Left cardiac atrium (tissue), 4 donors: ENCODE results near the gene COL20A1. TPM values are rescaled to one million over a fixed set of nuclear protein-coding genes. Genes with fewer than 3 reads are reported as not detected.

ENCODE experiments used
- ATAC-seq, 2 donors: fragments of 200-7000 bp; cut with Tn5 transposase; one replicate each; pipeline ENCODE4 v1.9.1; 2020; ENCODE audit warnings: mild to moderate bottlenecking in 2 of 2, moderate library complexity in 2 of 2
- DNase-seq: peaks from one replicate; pipeline ENCODE4 v3.0.0-alpha.2; 2020
- intact Hi-C, 2 donors: fragments of 100-400 bp; cut with DNase I; formaldehyde crosslinking; loops; one replicate each; pipeline versions ENCODE4 v1.14.1 to v1.15.1; 2022 to 2023
- total RNA-seq, 2 donors: library from RNA; stranded (reverse); fragmentation: NEBNext Ultra II Directional; extraction: Animal tissue kit (Norgen Biotek cat#: 25700); gene quantifications; one replicate each; pipeline ENCODE4 v1.2.1, GENCODE V29; 2021
- donor health status: DM: no; HTN: yes; CAD: no.
- donor health status: DM: no; HTN: yes; CAD: no; lungs with severe emphysema.
- donor health status: DM: yes; HTN: yes; CAD: no.
- donor health status: Dilated cardiomyopathy.

Gene COL20A1
- total RNA-seq, 2 donors from 2014 or later, result not detected

DNA sequence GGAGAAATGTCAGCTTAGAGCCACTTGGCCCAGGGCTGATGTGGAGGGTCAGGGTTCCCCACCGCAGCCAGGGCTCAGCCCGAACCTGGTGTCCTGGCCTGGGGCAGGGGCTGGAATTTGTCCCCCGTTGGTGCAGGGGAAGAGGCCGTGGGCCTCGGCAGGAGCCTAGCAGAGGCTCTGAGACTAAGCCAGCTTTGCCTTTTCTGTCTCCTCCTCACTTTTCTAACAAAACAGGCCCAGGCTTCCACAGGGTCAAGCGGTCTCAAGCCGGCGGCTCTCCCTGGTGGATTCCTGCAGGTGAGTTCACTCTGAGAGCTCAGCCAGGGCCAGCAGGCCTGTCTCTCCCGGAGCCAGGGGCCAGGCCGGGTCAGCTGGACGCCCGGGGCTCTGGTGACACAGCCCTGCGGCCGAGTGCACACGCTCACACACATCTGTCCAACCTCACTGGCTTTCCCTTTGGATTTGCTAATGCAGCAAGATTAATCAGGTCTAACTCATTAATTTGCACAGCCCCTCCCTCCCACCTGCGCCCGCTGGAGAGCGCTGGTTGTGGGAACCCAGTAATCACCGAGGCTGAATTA is 71.1 kb downstream of the COL20A1 start:
- DNase-seq, result no peak
- intact Hi-C loops, result no loop called here
- no peak for ATAC-seq

DNA sequence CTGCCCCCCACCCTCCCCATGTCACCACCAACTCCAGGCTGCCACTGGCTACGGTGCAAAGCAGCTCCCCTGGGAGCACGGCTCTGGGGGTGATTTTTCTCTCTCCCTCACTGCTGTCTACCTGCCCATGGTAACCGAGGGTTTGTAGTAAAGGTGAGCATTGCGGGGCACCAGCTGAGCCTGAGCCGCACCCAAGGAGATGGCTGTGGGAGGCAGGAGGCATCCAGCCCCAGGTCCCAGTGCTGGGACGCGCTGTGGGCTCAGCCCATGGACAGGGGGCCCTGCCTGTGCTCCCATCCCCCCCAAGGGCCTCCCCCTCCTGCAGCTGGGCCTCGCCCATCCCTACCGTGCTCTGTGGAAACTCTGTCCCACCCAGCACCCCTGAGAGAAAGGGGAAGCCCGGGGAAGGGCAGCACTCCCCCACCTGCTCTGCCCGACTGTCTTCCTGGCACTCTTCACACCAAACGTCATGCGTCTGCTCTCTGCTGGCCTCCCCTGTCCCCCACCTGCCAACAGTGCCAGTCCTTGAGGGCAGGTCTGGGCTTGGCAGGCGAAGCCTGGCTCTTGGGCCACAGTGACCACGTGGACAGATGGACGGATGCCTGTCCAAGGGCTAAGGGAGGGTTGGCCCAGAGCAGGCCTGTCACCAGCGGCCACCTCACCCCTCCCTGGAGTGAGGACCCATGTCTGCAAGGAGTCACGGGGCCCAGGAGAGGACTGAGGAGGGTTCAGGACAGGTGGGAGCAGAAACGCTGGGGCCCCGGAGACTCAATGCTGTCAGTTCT is 72.0 kb downstream of the COL20A1 start:
- intact Hi-C loops, result no loop called here
- DNase-seq, result no peak
- no peak for ATAC-seq

DNA sequence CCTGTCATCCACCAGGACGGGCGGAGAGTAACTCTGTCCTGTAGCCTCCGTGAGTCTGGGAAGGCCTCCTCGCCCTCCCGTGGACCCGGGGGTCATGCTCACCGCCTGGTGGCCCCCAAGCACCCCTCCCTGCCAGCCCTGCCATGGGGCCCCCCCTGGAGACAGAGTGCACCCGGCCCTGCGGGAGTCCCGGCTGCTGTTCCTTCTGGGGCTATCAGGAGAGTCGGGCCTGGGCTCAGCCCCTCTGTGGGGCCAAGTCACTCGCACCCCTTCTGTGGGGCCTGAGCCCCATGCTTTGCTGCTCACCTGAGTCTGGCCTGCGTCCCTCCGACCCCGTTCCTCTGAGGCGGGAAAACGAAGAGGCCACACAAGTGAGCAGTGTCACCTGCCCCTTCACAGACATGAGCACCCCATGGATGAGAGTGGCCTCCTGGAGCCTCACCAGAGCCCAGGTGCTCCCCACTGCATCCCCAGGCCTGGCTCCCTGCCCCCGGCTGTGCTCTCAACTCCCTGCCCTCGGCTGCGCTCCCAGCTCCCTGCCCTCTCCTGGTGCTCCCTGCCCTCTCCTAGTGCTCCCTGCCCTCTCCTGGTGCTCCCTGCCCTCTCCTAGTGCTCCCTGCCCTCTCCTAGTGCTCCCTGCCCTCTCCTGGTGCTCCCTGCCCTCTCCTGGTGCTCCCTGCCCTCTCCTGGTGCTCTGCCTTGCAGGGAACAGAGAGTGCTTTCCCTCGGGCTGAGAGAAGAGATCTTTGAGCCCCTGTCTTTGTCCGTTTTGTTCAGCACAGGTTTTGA is 72.8 kb downstream of the COL20A1 start:
- intact Hi-C loops, result no loop called here
- ATAC-seq, result no peak
- DNase-seq, result no peak

DNA sequence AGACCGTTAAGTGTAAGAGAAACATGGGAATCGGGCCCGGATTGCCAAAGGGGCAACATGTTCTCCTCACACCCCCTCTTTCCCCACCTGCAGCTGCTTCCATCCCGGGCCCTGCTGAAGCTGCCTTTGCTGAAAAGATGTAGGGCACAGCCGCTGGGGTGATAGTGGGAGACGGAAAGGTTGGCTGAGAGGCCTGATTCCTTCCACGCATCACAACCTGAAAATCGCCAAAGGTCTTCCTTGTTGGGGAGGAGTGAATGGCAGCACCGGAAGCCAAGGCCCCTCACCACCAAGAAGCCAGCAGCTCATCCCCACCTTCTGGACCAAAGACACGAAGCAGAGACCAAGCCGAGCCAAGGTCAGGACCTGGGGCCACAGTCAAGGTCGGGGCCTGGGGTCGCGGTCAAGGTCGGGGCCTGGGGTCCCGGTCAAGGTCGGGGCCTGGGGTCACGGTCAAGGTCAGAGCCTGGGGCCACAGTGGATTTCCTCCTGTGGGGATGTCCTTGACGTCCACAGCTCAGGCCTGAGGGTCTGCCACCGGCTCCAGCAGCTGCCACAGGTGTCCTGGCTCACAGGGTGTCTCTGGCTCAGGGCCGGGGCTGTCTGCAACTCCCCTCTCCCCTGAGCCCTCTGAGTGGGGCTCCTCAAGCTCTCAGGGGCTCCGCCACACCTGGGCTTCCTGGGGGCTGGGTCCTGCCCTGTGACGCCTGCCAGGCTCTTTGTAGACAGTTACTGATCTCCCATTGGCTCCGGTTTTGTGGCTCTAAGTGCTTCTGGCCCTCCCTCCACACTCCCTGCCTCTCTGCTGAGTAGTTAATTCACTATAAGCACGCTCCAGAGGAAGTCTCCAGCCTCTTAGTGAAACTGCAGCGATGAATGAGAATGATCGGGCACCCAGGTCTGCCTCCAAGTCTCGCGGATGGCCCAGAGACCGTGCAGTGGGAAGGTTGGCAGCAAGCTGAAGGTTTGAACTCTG is 73.7 kb downstream of the COL20A1 start:
- ATAC-seq (no peak), DNase-seq (no peak)
- intact Hi-C loops, result no loop called here

DNA sequence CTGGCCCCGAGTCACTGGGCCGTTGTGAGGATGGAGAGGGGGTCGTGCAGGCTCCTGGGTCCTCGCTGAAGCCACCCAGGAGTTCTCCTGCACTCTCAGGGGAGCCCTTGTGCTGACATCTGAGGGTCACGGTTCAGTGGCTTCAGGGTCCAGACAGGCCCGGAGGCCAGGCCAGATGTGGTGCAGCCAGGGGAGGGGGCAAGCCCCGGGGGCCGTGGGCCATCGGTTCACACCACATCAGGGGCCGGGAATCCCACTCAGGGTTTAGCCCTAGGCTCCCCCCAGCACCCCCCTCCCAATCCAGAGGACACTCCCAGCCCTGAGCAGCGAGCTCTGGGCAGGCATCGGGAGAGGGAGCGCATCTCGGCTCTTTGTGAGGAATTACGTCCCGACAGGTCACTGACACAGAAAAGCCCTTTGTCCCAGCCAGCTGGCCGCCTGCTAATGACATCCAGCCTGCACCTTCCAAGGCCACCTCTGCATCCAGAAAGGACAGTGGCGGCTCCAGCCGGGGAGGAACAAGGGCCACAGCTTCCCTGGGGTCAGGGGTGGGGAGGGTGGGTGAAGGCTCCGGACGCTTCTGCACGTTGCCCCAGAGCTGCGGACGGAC is 74.6 kb downstream of the COL20A1 start:
- intact Hi-C loops, result no loop called here
- no peak for ATAC-seq

DNA sequence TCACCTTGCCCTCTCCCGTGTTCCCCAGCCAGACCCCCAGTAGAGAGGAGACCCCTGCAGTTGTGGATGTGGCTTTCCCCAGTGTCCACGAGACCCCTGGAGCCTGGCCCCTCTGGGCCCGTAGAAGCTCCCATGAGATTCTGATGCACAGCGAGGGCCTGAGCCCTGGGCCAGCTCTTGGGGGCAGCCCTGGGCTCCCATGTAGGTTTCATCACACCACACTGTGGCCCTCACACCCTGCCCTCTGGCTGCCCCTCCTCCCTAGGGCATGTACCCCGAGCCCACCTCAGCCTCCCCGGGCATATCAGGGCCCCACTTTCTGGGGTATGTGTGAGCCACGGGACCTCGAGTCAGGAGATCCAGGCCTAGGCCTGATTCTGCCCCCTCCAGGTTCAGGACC is 75.2 kb downstream of the COL20A1 start:
- no peak for ATAC-seq
- intact Hi-C loops, result no loop called here
- no peak for DNase-seq

More for the DNA sequence above, 74.6 kb downstream of the COL20A1 start:
- no peak for DNase-seq

DNA sequence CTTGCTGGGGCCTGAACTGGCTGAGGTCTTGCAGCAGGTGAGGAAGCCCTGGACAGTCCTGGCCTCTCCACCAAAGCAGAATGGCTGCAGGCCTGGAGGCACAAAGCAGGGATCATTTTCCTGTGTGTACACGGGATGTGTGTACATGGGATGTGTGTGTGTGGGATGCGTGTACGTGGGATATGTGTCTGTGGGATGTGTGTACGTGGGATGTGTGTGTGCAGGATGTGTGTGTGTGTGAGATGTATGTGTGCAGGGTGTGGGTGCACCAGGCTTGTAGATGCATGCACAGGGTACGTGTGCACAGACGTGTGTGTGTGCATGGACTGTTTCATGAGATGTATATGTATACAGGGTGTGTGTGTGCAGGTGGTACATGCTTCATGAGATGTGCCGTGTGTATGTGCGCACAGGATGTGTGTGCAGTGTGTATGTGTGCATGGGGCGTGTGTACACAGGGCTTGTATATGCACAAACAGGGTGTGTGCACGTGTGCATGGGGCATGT is 76.1 kb downstream of the COL20A1 start:
- ATAC-seq (no peak), DNase-seq (no peak)
- intact Hi-C loops, result no loop called here

DNA sequence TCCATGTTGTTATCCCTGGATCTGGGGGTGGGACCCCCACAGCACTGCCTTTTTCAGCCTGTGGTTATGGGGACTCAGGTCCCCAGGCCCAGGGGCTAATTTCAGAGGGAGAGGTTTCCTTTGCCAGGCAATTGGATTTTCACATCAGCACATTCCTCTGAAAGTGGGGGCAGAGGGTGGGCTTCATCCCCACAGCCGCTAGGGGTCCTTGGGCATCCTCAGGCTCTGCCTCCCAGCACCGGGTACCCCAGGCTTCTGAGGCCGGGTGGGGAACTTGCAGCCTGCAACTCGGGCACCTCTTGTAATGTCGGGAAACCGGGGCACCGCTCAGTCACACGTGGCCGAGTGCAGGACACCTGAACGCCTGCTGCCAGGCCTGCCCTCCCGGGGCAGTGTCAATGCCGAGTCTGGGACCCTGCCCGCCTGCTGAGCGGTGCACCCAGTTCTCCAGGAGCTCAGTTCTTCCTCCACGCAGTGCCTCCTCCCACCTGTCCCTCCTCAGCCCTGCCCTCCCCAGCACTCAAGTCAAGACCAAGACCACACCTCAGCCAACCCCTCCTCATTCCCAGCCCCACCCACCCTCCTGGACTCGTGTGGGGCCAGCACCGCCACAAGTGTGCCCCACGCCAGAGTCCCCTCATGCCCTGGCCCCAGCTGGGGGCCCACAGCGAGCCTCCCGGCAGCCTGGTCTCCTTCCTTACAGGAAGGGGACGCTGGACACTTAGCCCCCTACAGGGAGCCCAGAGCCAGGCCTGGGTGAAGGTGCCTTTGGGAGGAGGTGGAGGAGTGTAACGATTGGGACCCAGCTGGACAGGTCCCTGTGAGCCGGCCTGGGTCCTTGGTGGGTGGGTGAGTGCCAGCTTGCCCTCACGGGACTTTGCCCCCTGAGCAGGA is 77.0 kb downstream of the COL20A1 start:
- intact Hi-C loops, result loop anchor here in 1 of 2 donors (2.0 kb wide), 1 partner anchor 49 kb away; no protein-coding TSS in a partner anchor
- DNase-seq, result no peak

DNA sequence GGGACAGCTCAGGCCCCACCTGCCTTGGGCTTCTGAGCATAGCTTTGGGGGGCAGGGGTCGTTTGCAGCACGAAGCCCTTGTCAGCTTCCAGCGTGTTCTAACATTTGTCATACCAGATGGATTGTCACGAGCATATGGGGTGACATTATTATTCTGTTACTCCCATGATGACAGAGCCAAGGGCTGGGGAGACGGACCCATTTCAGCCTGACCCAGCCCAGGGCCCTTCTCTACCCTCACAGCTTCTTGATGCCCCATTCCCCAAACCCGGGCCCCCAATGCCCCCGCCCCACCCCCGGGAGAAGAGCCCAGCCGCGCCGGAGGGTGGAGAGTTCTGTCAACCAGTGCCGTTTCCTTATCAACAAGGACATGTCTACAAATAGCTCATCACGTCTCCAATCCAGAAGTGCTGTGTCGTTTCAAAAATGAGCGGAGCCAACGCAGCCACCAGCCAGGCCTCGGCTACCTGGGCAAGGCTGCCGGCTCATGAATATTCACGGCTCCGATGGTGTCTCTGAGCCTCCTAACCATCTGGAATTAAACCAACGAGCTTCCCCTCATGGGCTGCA is 77.7 kb downstream of the COL20A1 start:
- ATAC-seq (peak; percentile 51 to 63), DNase-seq (no peak)
- intact Hi-C loops, result loop anchor here in 1 of 2 donors (2.0 kb wide), 1 partner anchor 50 kb away; no protein-coding TSS in a partner anchor

More for the DNA sequence above, 77.0 kb downstream of the COL20A1 start:
- no peak for ATAC-seq

DNA sequence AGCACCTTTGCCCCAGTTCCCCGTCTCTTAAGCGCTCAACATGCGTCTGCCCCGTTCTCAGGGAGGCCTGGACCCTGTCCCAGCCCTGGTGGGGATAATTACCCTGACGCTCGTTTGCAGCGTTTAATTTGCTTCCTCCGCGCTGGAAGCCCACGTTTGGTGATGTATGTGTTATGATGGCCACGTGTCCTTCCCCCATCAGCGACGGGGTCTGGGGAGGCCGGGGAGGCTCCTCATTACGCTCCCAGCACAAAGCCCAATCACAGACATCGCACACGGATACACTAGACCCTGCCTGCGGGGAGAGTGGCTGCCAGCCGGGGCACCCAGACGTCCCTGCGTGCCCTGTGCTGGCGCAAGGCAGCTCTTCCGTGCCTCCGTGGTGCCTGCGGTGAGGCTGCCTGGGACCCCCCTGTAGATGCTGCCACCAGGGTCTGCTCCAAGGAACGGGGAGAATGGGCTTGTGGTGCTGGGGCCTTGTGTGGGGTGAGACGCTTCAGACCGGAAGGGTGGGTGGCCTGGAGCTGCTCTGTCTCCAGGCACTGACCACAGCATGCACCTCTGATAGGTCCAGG is 78.4 kb downstream of the COL20A1 start:
- ATAC-seq (no peak), DNase-seq (no peak)
- intact Hi-C loops, result loop anchor here in 1 of 2 donors (2.0 kb wide), 1 partner anchor 51 kb away; no protein-coding TSS in a partner anchor

DNA sequence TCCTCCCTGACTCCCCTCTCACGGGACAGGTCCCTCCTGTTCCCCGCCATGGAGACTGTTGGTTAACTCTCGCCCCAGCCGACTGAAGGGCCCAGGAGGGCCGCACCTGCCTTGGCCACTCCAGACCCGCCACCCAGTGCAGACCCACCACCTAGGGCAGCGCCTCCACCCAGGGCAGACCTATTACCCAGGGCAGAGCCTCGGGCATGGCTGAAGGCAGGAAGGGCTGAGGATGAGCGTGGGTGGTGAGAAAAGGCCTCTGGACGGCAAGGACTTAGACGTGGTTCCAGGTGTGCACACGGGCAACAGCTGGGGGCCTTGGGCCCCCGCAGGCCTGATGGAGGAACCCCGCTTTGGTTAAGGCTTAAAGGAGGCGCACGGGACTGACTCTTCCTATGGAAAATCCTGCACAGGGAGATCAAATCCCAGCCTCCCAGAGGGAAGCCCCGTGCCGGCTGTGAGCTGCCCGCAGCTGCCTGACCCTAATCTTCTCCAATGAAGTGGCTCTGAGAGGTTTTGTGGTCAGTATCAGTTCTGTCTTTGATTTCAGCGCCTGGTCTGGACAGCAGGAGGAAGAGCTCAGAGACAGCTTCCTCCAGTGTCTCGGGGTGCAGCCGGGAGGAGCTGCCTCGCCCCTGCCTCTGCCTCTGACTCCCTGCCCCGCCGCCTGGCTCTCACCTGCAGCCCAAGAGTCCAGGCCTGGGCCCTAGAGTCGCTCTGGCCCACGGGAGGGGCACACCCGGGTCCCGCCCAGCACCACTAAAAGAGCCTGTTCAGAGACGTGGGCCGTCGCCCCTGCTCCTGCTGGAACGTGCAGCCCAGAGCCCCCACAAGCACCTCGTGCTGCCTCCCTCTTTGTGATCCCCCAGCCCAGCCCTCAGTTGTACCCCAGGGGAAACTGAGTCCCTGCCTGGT is 80.2 kb downstream of the COL20A1 start:
- no peak for DNase-seq
- peak; percentile 28 to 35 for ATAC-seq
- intact Hi-C loops, result no loop called here

DNA sequence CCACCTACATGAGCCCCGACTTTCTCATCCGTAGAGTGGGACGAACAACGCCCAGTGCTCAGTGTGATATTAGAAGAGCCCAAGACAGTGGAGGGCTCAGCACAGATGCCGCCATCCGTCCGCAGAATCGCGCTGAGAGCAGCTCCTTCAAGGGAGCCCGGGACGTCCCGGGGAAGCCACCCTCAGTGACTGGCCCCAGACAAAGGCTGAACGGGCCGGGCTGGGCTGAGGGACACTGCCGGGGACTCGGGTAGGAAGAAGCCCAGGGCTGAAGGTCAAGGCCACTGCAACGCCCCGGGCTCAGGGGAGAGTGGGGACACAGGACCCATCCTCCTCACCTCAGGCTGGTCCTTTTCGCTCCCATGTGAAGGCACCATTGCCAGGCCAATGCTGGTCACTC is 81.0 kb downstream of the COL20A1 start:
- ATAC-seq, result no peak
- no peak for DNase-seq
- intact Hi-C loops, result no loop called here

DNA sequence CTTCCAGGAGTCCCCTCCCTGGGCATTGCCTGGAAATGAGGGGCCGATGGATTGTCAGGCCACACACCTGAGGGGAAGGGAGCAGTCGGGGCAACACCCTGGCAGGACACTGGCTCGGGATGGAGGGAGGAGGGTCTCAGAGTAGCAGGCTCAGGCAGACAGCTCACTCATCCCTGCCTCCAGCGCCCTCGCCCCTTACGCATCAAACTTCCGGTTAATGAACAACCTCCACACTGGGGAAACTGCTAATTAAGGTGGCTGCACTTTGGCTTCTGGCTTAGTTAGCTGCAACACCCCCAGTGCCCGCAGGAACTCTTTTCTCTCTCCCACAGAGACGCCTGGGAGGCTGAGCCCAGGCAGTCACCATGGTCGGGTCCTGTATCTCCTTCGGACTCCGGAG is 81.5 kb downstream of the COL20A1 start:
- DNase-seq (no peak), ATAC-seq (no peak)
- intact Hi-C loops, result no loop called here

DNA sequence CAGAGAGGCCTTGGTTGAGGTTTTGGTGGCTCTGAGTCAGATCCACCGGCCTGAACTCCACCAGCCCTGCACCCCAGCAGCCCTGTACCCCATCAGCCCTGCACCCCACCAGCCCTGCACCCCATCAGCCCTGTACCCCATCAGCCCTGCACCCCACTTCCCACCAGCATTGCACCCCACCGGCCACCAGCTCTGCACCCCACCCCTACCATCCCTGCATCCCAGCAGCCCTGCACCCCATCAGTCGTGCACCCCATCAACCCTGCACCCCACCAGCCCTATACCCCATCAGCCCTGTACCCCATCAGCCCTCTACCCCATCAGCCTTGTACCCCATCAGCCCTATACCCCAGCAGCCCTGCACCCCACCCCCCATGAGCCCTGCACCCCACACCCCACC is 82.5 kb downstream of the COL20A1 start:
- ATAC-seq (no peak), DNase-seq (no peak)
- intact Hi-C loops, result no loop called here
